OCI-LY7 (cell line): ENCODE results near the gene CHL1. TPM values are rescaled to one million over a fixed set of nuclear protein-coding genes. Genes with fewer than 3 reads are reported as not detected.

Experiments used
- BruUV-seq: library from RNA; stranded (reverse); fragments of 400-500 nt; replicated peaks from 2 replicates; lab custom pipeline; 2021; lab: Mats Ljungman, UMichigan
- CTCF ChIA-PET: fragments of 300-600 bp; sonication (Branson Sonifier 250); formaldehyde crosslinking; loops from one replicate; lab custom pipeline; 2022; ENCODE audit warnings: antibody characterized with exemption; ENCODE audit not compliant: unreplicated experiment; lab: Charles Lee
- POLR2A ChIA-PET: fragments of 300-600 bp; sonication (Branson Sonifier 250); formaldehyde crosslinking; loops from one replicate; lab custom pipeline; 2022; ENCODE audit warnings: antibody characterized with exemption; lab: Charles Lee
- DNase-seq: peaks from one replicate; pipeline ENCODE4 v3.0.0-alpha.2; 2015; ENCODE audit warnings: low spot score
- H2AFZ ChIP-seq: fragments of 200-600 bp; sonication (generic), shearing (Covaris generic); 2 replicates; pipeline ENCODE4 v1.6.1; 2014; ENCODE audit warnings: mild to moderate bottlenecking, antibody characterized with exemption, low read length, moderate library complexity
- H3K27ac ChIP-seq: fragments of 200-600 bp; sonication (generic); 2 replicates; pipeline ENCODE4 v1.5.1; 2014; ENCODE audit warnings: mixed run types, low read depth, mild to moderate bottlenecking, moderate library complexity, low read length, inconsistent platforms; ENCODE audit not compliant: poor library complexity, severe bottlenecking
- H3K36me3 ChIP-seq: fragments of 200-600 bp; sonication (generic); 2 replicates; pipeline ENCODE4 v1.6.1; 2014; ENCODE audit warnings: mild to moderate bottlenecking, antibody characterized with exemption, low read length, moderate library complexity, mixed read lengths; ENCODE audit not compliant: insufficient read depth
- H3K4me1 ChIP-seq: fragments of 200-600 bp; sonication (generic); 2 replicates; pipeline ENCODE4 v1.5.1; 2014; ENCODE audit warnings: mild to moderate bottlenecking, low read length; ENCODE audit not compliant: insufficient read depth, poor library complexity, severe bottlenecking
- H3K4me2 ChIP-seq: fragments of 200-600 bp; sonication (generic); 2 replicates; pipeline ENCODE4 v1.6.1; 2014; ENCODE audit warnings: mild to moderate bottlenecking, low read length
- H3K4me3 ChIP-seq: fragments of 200-600 bp; sonication (generic); 2 replicates; pipeline ENCODE4 v1.5.1; 2014; ENCODE audit warnings: mild to moderate bottlenecking, low read depth, low read length; ENCODE audit not compliant: poor library complexity, severe bottlenecking
- H3K79me2 ChIP-seq: fragments of 200-600 bp; sonication (generic); 2 replicates; pipeline ENCODE4 v1.6.1; 2016; ENCODE audit warnings: low read depth, mild to moderate bottlenecking, low read length, moderate library complexity, mixed read lengths; ENCODE audit not compliant: insufficient read depth
- H3K9me2 ChIP-seq: fragments of 200-600 bp; sonication (generic); 2 replicates; pipeline ENCODE4 v1.6.1; 2016; ENCODE audit warnings: mild to moderate bottlenecking, low read length, mixed read lengths; ENCODE audit not compliant: insufficient read depth
- H3K9me3 ChIP-seq: fragments of 200-600 bp; sonication (generic); 2 replicates; pipeline ENCODE4 v1.6.1; 2014; ENCODE audit warnings: mild to moderate bottlenecking, mixed run types, low read length, mixed read lengths
- H4K20me1 ChIP-seq: fragments of 200-600 bp; sonication (generic); 2 replicates; pipeline ENCODE4 v1.6.1; 2014; ENCODE audit warnings: mild to moderate bottlenecking, antibody characterized with exemption, low read length, moderate library complexity, mixed read lengths; ENCODE audit not compliant: insufficient read depth
- CTCF ChIP-seq: fragments of 200-600 bp; sonication (generic); conservative IDR thresholded peaks from 2 replicates; pipeline ENCODE4 v1.5.1; 2014; ENCODE audit warnings: mild to moderate bottlenecking, antibody characterized with exemption, low read length, moderate library complexity, mixed read lengths
- EZH2phosphoT487 ChIP-seq: fragments of 200-600 bp; sonication (generic); IDR thresholded peaks from 2 replicates; pipeline ENCODE4 v1.6.1; 2018; ENCODE audit warnings: low read depth, borderline replicate concordance, mild to moderate bottlenecking, mixed run types, antibody characterized with exemption, low read length, moderate library complexity, mixed read lengths
- intact Hi-C: fragments of 100-400 bp; cut with micrococcal nuclease; formaldehyde crosslinking; loops from one replicate; pipeline ENCODE4 v1.10.0; 2022; ENCODE audit not compliant: unreplicated experiment
- total RNA-seq, 2 experiments: library from RNA; depleted of rRNA in 1 of 2; stranded (reverse); fragments of >200 nt in 1 of 2; shearing (Covaris generic) in 1 of 2; gene quantifications; 2 replicates each; pipeline ENCODE4 v1.2.3, GENCODE V29; 2014 to 2022

Gene CHL1
- total RNA-seq, 2 experiments from 2014 or later, result 0.51 TPM; not detected in 1

GRCh38 chr3:159974-160373 is 36.6 kb upstream of the CHL1 start:
- H3K4me1 ChIP-seq, result no peaks in the 10 kb centered on the region
- no peaks in the 10 kb centered on the region for H3K9me3 ChIP-seq
- no peak overlapping the region for H3K4me3 ChIP-seq
- no peaks in the 10 kb centered on the region for H4K20me1 ChIP-seq
- no peaks in the 10 kb centered on the region for H3K9me2 ChIP-seq
- ChIA-PET CTCF (no interaction called here), POLR2A (interaction anchor here (0.8 to 2.2 kb wide), 6 partner anchors 10 to 195 kb away, joined by 3 to 9 read pairs (median 3); no protein-coding TSS in a partner anchor)
- H3K36me3 ChIP-seq, result no peaks in the 10 kb centered on the region
- intact Hi-C loops, result no loop called here
- H3K27ac ChIP-seq, result no peak overlapping the region
- no TSS peak for BruUV-seq
- no peak overlapping the region for H3K4me2 ChIP-seq
- no peak for TF ChIP-seq EZH2phosphoT487
- no peak for TF ChIP-seq CTCF
- no peaks in the 10 kb centered on the region for H3K79me2 ChIP-seq
- no peak for DNase-seq
- no peak overlapping the region for H2AFZ ChIP-seq

- no peak overlapping the region for H3K4me3 ChIP-seq
- H4K20me1 ChIP-seq, result no peaks in the 10 kb centered on the region
- no peak overlapping the region for H2AFZ ChIP-seq
- no peaks in the 10 kb centered on the region for H3K9me3 ChIP-seq
- no peak for DNase-seq
- no TSS peak for BruUV-seq
- no peaks in the 10 kb centered on the region for H3K9me2 ChIP-seq
- no peak overlapping the region for H3K4me2 ChIP-seq
- POLR2A ChIA-PET, result interaction anchor here (1.5 kb wide), 1 partner anchor 9 kb away, joined by 5 read pairs; no protein-coding TSS in a partner anchor
- CTCF ChIA-PET, result no interaction called here
- no peak overlapping the region for H3K27ac ChIP-seq
- intact Hi-C loops, result no loop called here
- H3K79me2 ChIP-seq, result no peaks in the 10 kb centered on the region
- no peaks in the 10 kb centered on the region for H3K36me3 ChIP-seq
- no peaks in the 10 kb centered on the region for H3K4me1 ChIP-seq
- TF ChIP-seq CTCF, result no peak
- TF ChIP-seq EZH2phosphoT487, result no peak
Measured at GRCh38 chr3:166071-166470, 30.5 kb upstream of the CHL1 start.

GRCh38 chr3:166799-167198 is 29.8 kb upstream of the CHL1 start:
- H2AFZ ChIP-seq, result no peak overlapping the region
- H3K4me2 ChIP-seq, result no peak overlapping the region
- ChIA-PET POLR2A (interaction anchor here (0.5 to 1.5 kb wide), 2 partner anchors 10 to 164 kb away, joined by 3 to 5 read pairs; no protein-coding TSS in a partner anchor), CTCF (no interaction called here)
- DNase-seq, result no peak
- H3K9me3 ChIP-seq, result no peaks in the 10 kb centered on the region
- no peaks in the 10 kb centered on the region for H3K79me2 ChIP-seq
- no TSS peak for BruUV-seq
- no peak overlapping the region for H3K27ac ChIP-seq
- no peaks in the 10 kb centered on the region for H3K9me2 ChIP-seq
- no peak for TF ChIP-seq CTCF
- no peak for TF ChIP-seq EZH2phosphoT487
- intact Hi-C loops, result no loop called here
- no peaks in the 10 kb centered on the region for H4K20me1 ChIP-seq
- H3K4me1 ChIP-seq, result no peaks in the 10 kb centered on the region
- no peak overlapping the region for H3K4me3 ChIP-seq
- H3K36me3 ChIP-seq, result no peaks in the 10 kb centered on the region
